Upper lobe of right lung (tissue), 1 donor: ENCODE data around the gene HTRA1. TPM values are rescaled to one million over a fixed set of nuclear protein-coding genes. Genes with fewer than 3 reads are reported as not detected.
A peak's percentile ranks its signal among the peaks of the same experiment; 100 is the strongest.

Source experiments
- ATAC-seq: fragments of 200-7000 bp; cut with Tn5 transposase; one replicate; pipeline ENCODE4 v1.9.1; 2020; ENCODE audit warnings: mild to moderate bottlenecking, moderate library complexity
- DNase-seq: peaks from one replicate; pipeline ENCODE4 v3.0.0-alpha.2; 2020
- H3K27ac ChIP-seq: fragments of 200-600 bp; one replicate; pipeline ENCODE4 v1.8.0; 2022
- H3K27me3 ChIP-seq: fragments of 200-600 bp; one replicate; pipeline ENCODE4 v1.8.0; 2022; ENCODE audit warnings: mild to moderate bottlenecking
- H3K36me3 ChIP-seq: fragments of 200-600 bp; one replicate; pipeline ENCODE4 v1.8.0; 2022
- H3K4me1 ChIP-seq: fragments of 200-600 bp; one replicate; pipeline ENCODE4 v1.8.0; 2022
- H3K4me3 ChIP-seq: fragments of 200-600 bp; one replicate; pipeline ENCODE4 v1.8.0; 2022; ENCODE audit warnings: mild to moderate bottlenecking
- H3K9me3 ChIP-seq: fragments of 200-600 bp; one replicate; pipeline ENCODE4 v1.8.0; 2022
- intact Hi-C: fragments of 100-400 bp; cut with DNase I; formaldehyde crosslinking; loops from one replicate; pipeline ENCODE4 v1.11.0; 2022
- total RNA-seq: library from RNA; stranded (reverse); fragmentation: NEBNext Ultra II Directional; extraction: Animal tissue kit (Norgen Biotek cat#: 25700); gene quantifications from one replicate; pipeline ENCODE4 v1.2.1, GENCODE V29; 2021
- TF ChIP-seq, protein P1 (sequence below): fragments of 200-600 bp; IDR thresholded peaks from one replicate; pipeline ENCODE4 v1.8.0; 2022; ENCODE audit warnings: antibody characterized with exemption
- donor health status: DM: no; HTN: yes; CAD: no; lungs with severe emphysema.

HTRA1 gene
- total RNA-seq, 1 donor from 2014 or later, result 83.8 TPM

DNA sequence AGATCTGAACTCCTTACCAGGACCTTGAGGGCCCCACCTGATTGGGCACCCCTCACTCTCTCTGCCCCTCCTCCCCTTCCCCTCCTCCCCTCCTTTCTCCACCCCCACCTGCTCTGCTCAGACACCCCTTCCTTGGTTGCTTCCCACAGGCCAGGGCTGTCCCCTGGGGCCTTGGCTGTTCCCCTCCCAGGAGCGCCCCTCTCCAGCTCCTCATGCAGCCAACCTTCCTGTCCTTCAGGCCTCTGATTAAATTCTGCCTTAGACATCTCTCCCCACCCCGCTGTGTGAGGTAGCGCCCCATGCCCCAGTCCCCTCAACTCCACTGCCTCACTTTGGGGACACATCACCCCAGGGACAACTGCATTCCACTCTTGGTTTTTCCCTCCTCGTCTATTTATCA, 32.4 kb downstream of the HTRA1 start:
- intact Hi-C loops, result no loop called here
- Histone ChIP-seq H3K27me3 (no peaks in the 10 kb centered on the region), H3K27ac (no peak overlapping the region), H3K36me3 (peaks cover 9% of the 10 kb centered on the region), H3K4me3 (no peak overlapping the region), H3K4me1 (peaks cover 13% of the 10 kb centered on the region), H3K9me3 (no peaks in the 10 kb centered on the region)
- DNase-seq (peak; percentile 34), ATAC-seq (no peak)
- TF ChIP-seq, protein P1, sequence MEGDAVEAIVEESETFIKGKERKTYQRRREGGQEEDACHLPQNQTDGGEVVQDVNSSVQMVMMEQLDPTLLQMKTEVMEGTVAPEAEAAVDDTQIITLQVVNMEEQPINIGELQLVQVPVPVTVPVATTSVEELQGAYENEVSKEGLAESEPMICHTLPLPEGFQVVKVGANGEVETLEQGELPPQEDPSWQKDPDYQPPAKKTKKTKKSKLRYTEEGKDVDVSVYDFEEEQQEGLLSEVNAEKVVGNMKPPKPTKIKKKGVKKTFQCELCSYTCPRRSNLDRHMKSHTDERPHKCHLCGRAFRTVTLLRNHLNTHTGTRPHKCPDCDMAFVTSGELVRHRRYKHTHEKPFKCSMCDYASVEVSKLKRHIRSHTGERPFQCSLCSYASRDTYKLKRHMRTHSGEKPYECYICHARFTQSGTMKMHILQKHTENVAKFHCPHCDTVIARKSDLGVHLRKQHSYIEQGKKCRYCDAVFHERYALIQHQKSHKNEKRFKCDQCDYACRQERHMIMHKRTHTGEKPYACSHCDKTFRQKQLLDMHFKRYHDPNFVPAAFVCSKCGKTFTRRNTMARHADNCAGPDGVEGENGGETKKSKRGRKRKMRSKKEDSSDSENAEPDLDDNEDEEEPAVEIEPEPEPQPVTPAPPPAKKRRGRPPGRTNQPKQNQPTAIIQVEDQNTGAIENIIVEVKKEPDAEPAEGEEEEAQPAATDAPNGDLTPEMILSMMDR, result no peak

DNA sequence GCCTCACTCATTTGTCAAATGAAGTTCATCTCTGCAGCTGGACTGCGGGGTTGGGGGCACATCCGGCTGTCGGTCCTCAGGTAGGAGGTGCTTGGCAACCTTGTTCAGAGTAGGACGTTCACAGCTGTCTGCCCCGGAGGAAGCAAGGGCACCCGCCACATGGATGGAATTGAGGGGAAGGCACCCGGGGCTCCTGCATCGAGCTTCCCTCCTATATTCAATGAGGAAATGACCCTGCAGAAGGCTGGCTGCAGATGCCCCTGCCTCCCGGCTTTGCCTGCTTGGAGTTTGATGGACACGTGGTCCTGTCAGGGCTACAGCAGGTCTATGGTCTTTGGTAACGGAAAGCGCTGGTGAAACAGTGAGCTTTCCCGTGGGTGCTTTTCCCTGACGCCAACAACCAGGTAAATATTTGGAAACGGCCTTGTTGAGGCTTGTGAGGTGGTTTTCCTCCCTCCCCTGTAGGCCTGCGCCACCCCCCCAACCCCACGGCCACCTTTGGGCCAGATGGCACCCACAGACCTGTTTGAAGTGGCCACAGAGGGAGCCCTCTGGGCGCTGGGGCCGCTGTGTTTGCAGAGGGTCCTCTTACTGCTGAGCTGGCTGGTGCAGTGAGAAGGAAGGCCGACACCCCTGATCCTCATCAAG, 32.9 kb downstream of the HTRA1 start:
- Histone ChIP-seq H3K36me3 (peaks cover 3% of the 10 kb centered on the region), H3K9me3 (no peaks in the 10 kb centered on the region), H3K27ac (no peak overlapping the region), H3K27me3 (no peaks in the 10 kb centered on the region), H3K4me1 (peaks cover 18% of the 10 kb centered on the region), H3K4me3 (no peak overlapping the region)
- TF ChIP-seq, protein P1, result no peak
- peak; percentile 51 for DNase-seq
- intact Hi-C loops, result no loop called here
- no peak for ATAC-seq

DNA sequence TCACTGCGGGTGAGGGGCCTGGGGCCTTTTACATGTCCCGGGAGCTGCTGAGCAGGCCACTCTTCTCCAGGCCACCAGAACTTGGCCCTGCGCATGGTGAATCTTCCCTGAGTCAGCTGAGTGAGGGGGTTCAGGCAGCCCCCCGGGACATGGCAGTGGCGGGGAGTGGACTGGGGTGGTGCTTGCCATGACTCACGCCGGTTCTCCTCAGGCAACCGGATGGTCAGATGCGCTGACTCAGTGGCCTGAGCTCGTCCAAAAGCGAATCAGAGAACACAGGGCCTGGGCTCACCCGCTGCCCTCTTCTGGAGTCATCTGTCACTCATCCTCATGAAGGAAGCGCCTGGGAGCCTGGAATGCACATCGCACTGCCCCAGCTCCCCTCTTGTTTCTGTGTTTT, 33.5 kb downstream of the HTRA1 start:
- ATAC-seq (peak; percentile 6), DNase-seq (no peak)
- H3K36me3 ChIP-seq, result no peaks in the 10 kb centered on the region
- TF ChIP-seq, protein P1, result no peak
- intact Hi-C loops, result no loop called here
- H3K4me3 ChIP-seq, result no peak overlapping the region
- no peaks in the 10 kb centered on the region for H3K27me3 ChIP-seq
- no peaks in the 10 kb centered on the region for H3K9me3 ChIP-seq
- H3K27ac ChIP-seq, result peak overlapping the region; percentile 0
- H3K4me1 ChIP-seq, result peaks cover 23% of the 10 kb centered on the region

DNA sequence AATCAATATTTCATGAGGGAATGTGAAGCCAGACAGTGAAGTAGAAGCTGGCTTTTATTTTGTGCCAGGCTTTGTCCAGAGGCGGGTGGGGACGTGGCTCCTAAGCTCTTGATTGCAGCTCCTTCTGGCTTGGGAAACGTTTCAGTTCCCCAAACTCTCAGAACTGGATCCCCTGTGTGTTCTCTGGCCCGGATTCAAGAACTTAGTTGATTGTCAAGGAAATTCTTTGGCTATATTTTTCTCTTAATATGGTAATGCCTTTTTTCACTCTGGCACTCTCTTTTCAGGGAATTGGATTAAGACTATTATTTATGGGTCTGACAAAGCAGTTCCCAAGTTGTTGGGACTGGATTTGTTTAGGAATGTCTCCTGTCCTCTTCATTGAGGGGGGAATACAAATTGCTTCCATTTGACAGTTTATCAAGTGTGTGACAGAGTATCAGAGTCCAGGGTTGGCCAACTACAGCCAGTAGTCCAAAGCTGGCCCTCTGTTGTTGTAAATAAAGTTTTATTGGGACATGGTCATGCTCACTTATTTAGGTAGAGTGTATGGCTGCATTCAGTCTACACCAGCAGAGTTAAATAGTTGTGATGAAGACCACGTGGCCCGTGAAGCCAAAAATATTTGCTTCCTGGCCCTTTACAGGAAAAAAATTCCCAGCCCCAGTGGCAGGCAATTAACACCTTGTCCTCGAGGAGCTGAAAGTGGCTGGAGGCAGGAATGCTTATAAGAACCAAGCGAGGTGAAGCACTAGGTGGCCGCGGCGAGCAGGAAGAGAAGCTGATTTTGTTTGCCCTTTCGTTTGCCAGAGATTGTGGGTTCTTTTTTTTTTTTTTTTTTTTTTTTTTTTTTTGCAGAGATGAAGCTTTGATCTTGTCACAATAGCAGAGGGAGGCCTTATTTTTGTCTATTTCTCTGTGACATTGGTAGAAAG, 34.3 kb downstream of the HTRA1 start:
- ATAC-seq (peak; percentile 36), DNase-seq (peak; percentile 73)
- Histone ChIP-seq H3K36me3 (no peaks in the 10 kb centered on the region), H3K4me3 (no peak overlapping the region), H3K4me1 (peaks cover 23% of the 10 kb centered on the region), H3K9me3 (no peaks in the 10 kb centered on the region), H3K27ac (peak overlapping the region; percentile 0), H3K27me3 (no peaks in the 10 kb centered on the region)
- TF ChIP-seq, protein P1, result peak; percentile 5
- intact Hi-C loops, result no loop called here

DNA sequence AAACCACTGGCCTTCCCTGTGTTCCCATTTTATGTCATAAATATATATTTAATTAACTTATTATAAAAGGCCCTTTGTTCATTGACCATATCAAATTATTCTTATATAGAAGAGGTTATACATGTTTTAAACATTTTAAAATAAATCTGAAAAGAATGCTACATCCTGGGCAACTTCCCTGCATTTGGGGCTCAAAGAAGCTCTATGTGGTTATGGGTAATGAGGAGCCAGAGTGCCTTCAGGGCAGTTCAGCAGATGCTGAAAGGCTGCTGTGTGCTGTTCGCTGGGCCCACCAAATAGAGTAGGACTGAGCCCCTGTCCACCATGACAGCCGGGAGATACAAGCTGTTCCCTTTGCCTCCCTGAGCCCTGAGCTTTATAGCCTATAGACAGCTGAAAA, 35.9 kb downstream of the HTRA1 start:
- no peaks in the 10 kb centered on the region for H3K27me3 ChIP-seq
- H3K36me3 ChIP-seq, result no peaks in the 10 kb centered on the region
- TF ChIP-seq, protein P1, result no peak
- DNase-seq (peak; percentile 4), ATAC-seq (no peak)
- H3K4me3 ChIP-seq, result no peak overlapping the region
- H3K27ac ChIP-seq, result no peak overlapping the region
- intact Hi-C loops, result no loop called here
- no peaks in the 10 kb centered on the region for H3K9me3 ChIP-seq
- peaks cover 23% of the 10 kb centered on the region for H3K4me1 ChIP-seq
